GM12878 (cell line): Measurements from ENCODE around the gene FAM170B.

ENCODE experiments used
- CTCF ChIP-seq, 3 experiments: IDR thresholded peaks in 2 of 3; conservative IDR thresholded peaks in 1 of 3; 2 replicates each; pipeline ENCODE4 v1.5.1; 2011; ENCODE audit warnings: low read depth in 3 of 3, low read length in 3 of 3, mild to moderate bottlenecking in 3 of 3, control low read depth in 2 of 3, moderate library complexity in 2 of 3, inconsistent platforms in 1 of 3, mixed read lengths in 1 of 3; ENCODE audit not compliant: control insufficient read depth in 2 of 3, insufficient read depth in 1 of 3; ENCODE audit errors: extremely low read depth in 1 of 3
- EP300 ChIP-seq, 2 experiments: fragments of 150-350 bp in 1 of 2; IDR thresholded peaks; 2 replicates each; pipeline ENCODE4 v1.6.1; 2011 to 2012; ENCODE audit warnings: low read depth in 2 of 2, low read length in 2 of 2, borderline replicate concordance in 1 of 2, improper control_type of control experiment in 1 of 2, inconsistent platforms in 1 of 2; ENCODE audit not compliant: control insufficient read depth in 1 of 2
- FOS ChIP-seq: IDR thresholded peaks from 3 replicates; pipeline ENCODE4 v1.6.1; 2011; ENCODE audit warnings: borderline replicate concordance; ENCODE audit not compliant: insufficient read length; ENCODE audit errors: extremely low read depth
- NRF1 ChIP-seq: conservative IDR thresholded peaks from 2 replicates; pipeline ENCODE4 v1.6.1; 2011; ENCODE audit warnings: mild to moderate bottlenecking, low read depth, low read length, improper control_type of control experiment
- POLR2A ChIP-seq: IDR thresholded peaks from 2 replicates; pipeline ENCODE4 v1.6.1; 2011; ENCODE audit warnings: low read depth, mild to moderate bottlenecking, low read length
- TF ChIP-seq, protein P1 (sequence below): IDR thresholded peaks from 2 replicates; pipeline ENCODE4 v1.6.1; 2012; ENCODE audit warnings: low read depth, low read length, improper control_type of control experiment
- TF ChIP-seq, protein P2 (sequence below): fragments of 450-650 bp; conservative IDR thresholded peaks from 2 replicates; pipeline ENCODE4 v1.6.1; 2017; ENCODE audit warnings: mild to moderate bottlenecking, moderate library complexity

- TF ChIP-seq CTCF (IDR thresholded peaks at IDR 0.05 in 2 of 3, conservative IDR thresholded peaks at IDR 0.05 in 1 of 3; ENCODE audit: control insufficient read depth in 2 of 3, extremely low read depth in 1 of 3, insufficient read depth in 1 of 3, low read depth in 3 of 3, low read length in 3 of 3) = no peak
- no peak for TF ChIP-seq FOS
- TF ChIP-seq NRF1 = no peak
- TF ChIP-seq, protein P1, sequence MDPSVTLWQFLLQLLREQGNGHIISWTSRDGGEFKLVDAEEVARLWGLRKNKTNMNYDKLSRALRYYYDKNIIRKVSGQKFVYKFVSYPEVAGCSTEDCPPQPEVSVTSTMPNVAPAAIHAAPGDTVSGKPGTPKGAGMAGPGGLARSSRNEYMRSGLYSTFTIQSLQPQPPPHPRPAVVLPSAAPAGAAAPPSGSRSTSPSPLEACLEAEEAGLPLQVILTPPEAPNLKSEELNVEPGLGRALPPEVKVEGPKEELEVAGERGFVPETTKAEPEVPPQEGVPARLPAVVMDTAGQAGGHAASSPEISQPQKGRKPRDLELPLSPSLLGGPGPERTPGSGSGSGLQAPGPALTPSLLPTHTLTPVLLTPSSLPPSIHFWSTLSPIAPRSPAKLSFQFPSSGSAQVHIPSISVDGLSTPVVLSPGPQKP = no peak
- TF ChIP-seq EP300 (IDR thresholded peaks at IDR 0.05; ENCODE audit: borderline replicate concordance in 1 of 2, control insufficient read depth in 1 of 2, low read depth in 2 of 2, low read length in 2 of 2) = no peak
- TF ChIP-seq, protein P2, sequence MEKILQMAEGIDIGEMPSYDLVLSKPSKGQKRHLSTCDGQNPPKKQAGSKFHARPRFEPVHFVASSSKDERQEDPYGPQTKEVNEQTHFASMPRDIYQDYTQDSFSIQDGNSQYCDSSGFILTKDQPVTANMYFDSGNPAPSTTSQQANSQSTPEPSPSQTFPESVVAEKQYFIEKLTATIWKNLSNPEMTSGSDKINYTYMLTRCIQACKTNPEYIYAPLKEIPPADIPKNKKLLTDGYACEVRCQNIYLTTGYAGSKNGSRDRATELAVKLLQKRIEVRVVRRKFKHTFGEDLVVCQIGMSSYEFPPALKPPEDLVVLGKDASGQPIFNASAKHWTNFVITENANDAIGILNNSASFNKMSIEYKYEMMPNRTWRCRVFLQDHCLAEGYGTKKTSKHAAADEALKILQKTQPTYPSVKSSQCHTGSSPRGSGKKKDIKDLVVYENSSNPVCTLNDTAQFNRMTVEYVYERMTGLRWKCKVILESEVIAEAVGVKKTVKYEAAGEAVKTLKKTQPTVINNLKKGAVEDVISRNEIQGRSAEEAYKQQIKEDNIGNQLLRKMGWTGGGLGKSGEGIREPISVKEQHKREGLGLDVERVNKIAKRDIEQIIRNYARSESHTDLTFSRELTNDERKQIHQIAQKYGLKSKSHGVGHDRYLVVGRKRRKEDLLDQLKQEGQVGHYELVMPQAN = no peak
- TF ChIP-seq POLR2A = no peak
Measured at GRCh38 chr10:49169776-49170175, 36.0 kb upstream of the FAM170B start.
